H54 (cell line): ENCODE data around the gene NEIL3.

ENCODE experiments used
- DNase-seq: peaks from one replicate; pipeline ENCODE4 v3.0.0; 2011; ENCODE audit warnings: low spot score, mixed read lengths; ENCODE audit not compliant: insufficient read length
- FAIRE-seq: peaks from 3 replicates; lab custom pipeline; 2011; peaks lifted over from hg19 to GRCh38; lab: Jason Lieb, UNC
- POLR2A ChIP-seq: IDR thresholded peaks from 2 replicates; pipeline ENCODE4 v1.6.1; 2011; ENCODE audit warnings: low read depth, mild to moderate bottlenecking, low read length

The NEIL3 gene

GRCh38 chr4:177309522-177310371, at the start of gene NEIL3:
Gene NEIL3, plus strand, starts transcription at chr4:177309874. Its CDS starts 80 bp downstream, at chr4:177309954.
- FAIRE-seq (peak; percentile 65), DNase-seq (peak; percentile 55)
- peak; percentile 68 for TF ChIP-seq POLR2A

- DNase-seq (no peak), FAIRE-seq (no peak)
- no peak for TF ChIP-seq POLR2A
Measured at GRCh38 chr4:177263818-177264217, 45.9 kb upstream of the NEIL3 start.

GRCh38 chr4:177264788-177265422, 44.8 kb upstream of the NEIL3 start:
- no peak for FAIRE-seq
- no peak for TF ChIP-seq POLR2A
- no peak for DNase-seq

GRCh38 chr4:177265729-177266128, 43.9 kb upstream of the NEIL3 start:
- FAIRE-seq, result no peak
- no peak for DNase-seq
- TF ChIP-seq POLR2A, result no peak

- FAIRE-seq, result no peak
- no peak for DNase-seq
- TF ChIP-seq POLR2A, result no peak
Measured at GRCh38 chr4:177266506-177266905, 43.2 kb upstream of the NEIL3 start.

- FAIRE-seq, result no peak
- DNase-seq, result no peak
- no peak for TF ChIP-seq POLR2A
Measured at GRCh38 chr4:177267911-177268310, 41.8 kb upstream of the NEIL3 start.

GRCh38 chr4:177271091-177271490, 38.6 kb upstream of the NEIL3 start:
- FAIRE-seq (no peak), DNase-seq (no peak)
- TF ChIP-seq POLR2A, result no peak

GRCh38 chr4:177271915-177272766, 37.5 kb upstream of the NEIL3 start:
- DNase-seq, result no peak
- no peak for TF ChIP-seq POLR2A
- FAIRE-seq, result no peak

GRCh38 chr4:177275999-177276398, 33.7 kb upstream of the NEIL3 start:
- no peak for FAIRE-seq
- no peak for TF ChIP-seq POLR2A
- DNase-seq, result no peak

- DNase-seq, result no peak
- no peak for TF ChIP-seq POLR2A
- FAIRE-seq, result no peak
Measured at GRCh38 chr4:177281351-177281909, 28.2 kb upstream of the NEIL3 start.

- DNase-seq, result no peak
- no peak for FAIRE-seq
- no peak for TF ChIP-seq POLR2A
Measured at GRCh38 chr4:177282284-177282835, 27.3 kb upstream of the NEIL3 start.

- DNase-seq (no peak), FAIRE-seq (no peak)
Measured at GRCh38 chr4:177283167-177283566, 26.5 kb upstream of the NEIL3 start.

GRCh38 chr4:177285953-177286352, 23.7 kb upstream of the NEIL3 start:
- FAIRE-seq, result no peak

More at GRCh38 chr4:177283167-177283566, 26.5 kb upstream of the NEIL3 start:
- no peak for TF ChIP-seq POLR2A

More at GRCh38 chr4:177285953-177286352, 23.7 kb upstream of the NEIL3 start:
- DNase-seq, result no peak
- TF ChIP-seq POLR2A, result no peak
